AG04450 (cell line): ENCODE measurements around the gene SDK1. TPM values are rescaled to one million over a fixed set of nuclear protein-coding genes. Genes with fewer than 3 reads are reported as not detected.

Experiments used
- CTCF ChIA-PET: fragments of 300-600, 350-600 bp; formaldehyde crosslinking; extraction: SDS; loops from one replicate; lab custom pipeline; 2022; ENCODE audit warnings: antibody characterized with exemption, inconsistent platforms; lab: Charles Lee
- POLR2A ChIA-PET: fragments of 350-600 bp; formaldehyde crosslinking; extraction: SDS; loops from one replicate; lab custom pipeline; 2021; ENCODE audit warnings: antibody characterized with exemption, inconsistent platforms; lab: Yijun Ruan, JAX
- DNase-seq: peaks from one replicate; pipeline ENCODE4 v3.0.0-alpha.2; 2011; ENCODE audit warnings: low read depth, low spot score
- H3K27ac ChIP-seq: one replicate; pipeline ENCODE4 v1.5.1; 2012; ENCODE audit warnings: low read depth, low read length, control low read depth
- H3K27me3 ChIP-seq: one replicate; pipeline ENCODE4 v1.6.0; 2012; ENCODE audit warnings: low read length; ENCODE audit not compliant: control insufficient read depth, insufficient read depth
- H3K4me3 ChIP-seq: 2 replicates; pipeline ENCODE4 v1.5.1; 2011; ENCODE audit warnings: mild to moderate bottlenecking, low read depth, low read length, control low read depth
- H3K9me3 ChIP-seq: 2 replicates; pipeline ENCODE4 v1.5.1; 2012; ENCODE audit warnings: low read length; ENCODE audit not compliant: control insufficient read depth, insufficient read depth
- CTCF ChIP-seq: IDR thresholded peaks from 2 replicates; pipeline ENCODE4 v1.5.1; 2011; ENCODE audit warnings: low read depth, low read length, control low read depth, inconsistent platforms
- polyA plus RNA-seq: library from polyadenylated mRNA; depleted of rRNA; stranded (reverse); fragments of >200 nt; gene quantifications from 2 replicates; pipeline ENCODE4 v1.2.3, GENCODE V29; 2011

The SDK1 gene
- polyA plus RNA-seq, 1 experiment: 2.2 TPM

- peaks cover 34% of the 10 kb centered on the region for H3K9me3 ChIP-seq
- POLR2A ChIA-PET: no interaction called here
- no peaks in the 10 kb centered on the region for H3K27me3 ChIP-seq
- H3K27ac ChIP-seq: no peak overlapping the region
- no peak overlapping the region for H3K4me3 ChIP-seq
- no peak for TF ChIP-seq CTCF
- CTCF ChIA-PET: no interaction called here
- DNase-seq: no peak
These were observed 680.2 kb downstream of the SDK1 start for GRCh38 chr7:3981281-3981680.

GRCh38 chr7:3984456-3984855 lies 683.4 kb downstream of the SDK1 start:
- Histone ChIP-seq H3K27me3 (no peaks in the 10 kb centered on the region), H3K27ac (no peak overlapping the region), H3K9me3 (peaks cover 47% of the 10 kb centered on the region), H3K4me3 (no peak overlapping the region)
- DNase-seq: no peak
- POLR2A ChIA-PET: no interaction called here
- TF ChIP-seq CTCF: no peak
- CTCF ChIA-PET: no interaction called here

- Histone ChIP-seq H3K9me3 (peaks cover 71% of the 10 kb centered on the region), H3K4me3 (no peak overlapping the region), H3K27ac (no peak overlapping the region), H3K27me3 (no peaks in the 10 kb centered on the region)
- no peak for DNase-seq
- POLR2A ChIA-PET: no interaction called here
- no peak for TF ChIP-seq CTCF
- CTCF ChIA-PET: no interaction called here
These were observed 685.9 kb downstream of the SDK1 start for GRCh38 chr7:3986927-3987326.

- POLR2A ChIA-PET: no interaction called here
- CTCF ChIA-PET: interaction anchor here (0.7 kb wide), 1 partner anchor 247 kb away, joined by 6 read pairs; no protein-coding TSS in a partner anchor
- TF ChIP-seq CTCF: no peak
- Histone ChIP-seq H3K9me3 (peaks cover 76% of the 10 kb centered on the region), H3K27ac (no peak overlapping the region), H3K4me3 (no peak overlapping the region), H3K27me3 (no peaks in the 10 kb centered on the region)
- no peak for DNase-seq
These were observed 686.4 kb downstream of the SDK1 start for GRCh38 chr7:3987426-3987927.

- TF ChIP-seq CTCF: no peak
- H3K9me3 ChIP-seq: peaks cover 69% of the 10 kb centered on the region
- DNase-seq: no peak
- ChIA-PET CTCF (no interaction called here), POLR2A (no interaction called here)
- H3K27ac ChIP-seq: no peak overlapping the region
- H3K4me3 ChIP-seq: no peak overlapping the region
- no peaks in the 10 kb centered on the region for H3K27me3 ChIP-seq
These were observed 688.7 kb downstream of the SDK1 start for GRCh38 chr7:3989723-3990122.
